ENCODE data around the gene UBASH3B.
A peak's percentile ranks its signal among the peaks of the same experiment; 100 is the strongest.
"Not testable (repeated sequence)": the region's sequence is repeated elsewhere in the genome, so short reads cannot be mapped to it uniquely, and the experiment has no call there.

UBASH3B gene

DNA sequence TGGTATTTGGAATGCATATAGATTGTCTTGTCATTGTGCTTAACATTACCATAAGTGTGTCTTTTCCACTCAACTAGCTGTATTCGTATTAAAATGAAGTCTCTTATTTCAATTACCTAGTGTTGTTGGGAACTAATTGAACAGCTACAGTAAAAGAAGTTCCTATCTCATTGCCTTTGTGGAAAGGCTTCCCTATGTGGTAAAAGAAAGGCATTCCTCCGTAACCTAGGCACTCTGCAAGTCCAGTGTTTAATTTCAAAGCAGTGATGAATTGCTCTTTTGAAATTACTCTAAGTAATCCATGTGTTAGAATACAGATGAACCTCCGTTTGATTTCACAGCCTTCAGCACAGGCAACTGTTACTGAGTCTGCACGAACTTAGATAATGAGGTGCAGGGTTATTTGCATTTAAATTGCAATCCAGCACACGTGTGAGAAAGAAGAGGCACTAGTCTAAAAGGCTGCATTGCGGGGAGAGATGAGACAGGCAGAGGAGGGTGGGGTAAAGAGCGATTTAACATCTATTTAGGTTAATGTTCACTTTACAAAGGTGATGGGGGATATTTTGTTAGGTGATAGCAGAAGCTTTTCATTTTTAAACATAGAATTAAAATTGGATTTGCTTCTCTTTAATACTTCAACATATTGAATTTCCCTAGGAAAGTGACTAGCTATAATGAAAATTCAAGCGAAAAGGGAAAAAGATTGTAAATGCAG, 157.8 kb downstream of the UBASH3B start:
- no peak for DNase-seq (ENCODE audit: low read depth)

DNA sequence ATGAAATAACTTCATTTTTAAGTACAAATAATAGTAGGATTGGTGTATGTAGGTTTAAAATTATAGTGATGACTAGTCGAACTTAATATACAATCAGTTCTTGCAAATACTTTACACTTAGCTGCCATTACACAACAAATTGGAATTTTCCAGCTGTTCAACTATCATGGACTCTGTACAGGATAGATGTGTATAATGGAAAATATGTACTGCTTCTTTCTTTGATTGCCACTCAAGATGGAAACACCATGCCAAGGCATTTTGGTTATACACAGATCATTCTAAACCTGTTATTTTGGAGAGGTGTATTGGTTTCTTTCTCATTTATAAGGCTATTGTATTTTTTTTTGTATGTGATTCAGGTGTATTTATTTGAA, 158.4 kb downstream of the UBASH3B start:
- DNase-seq (ENCODE audit: low read depth) = no peak

DNA sequence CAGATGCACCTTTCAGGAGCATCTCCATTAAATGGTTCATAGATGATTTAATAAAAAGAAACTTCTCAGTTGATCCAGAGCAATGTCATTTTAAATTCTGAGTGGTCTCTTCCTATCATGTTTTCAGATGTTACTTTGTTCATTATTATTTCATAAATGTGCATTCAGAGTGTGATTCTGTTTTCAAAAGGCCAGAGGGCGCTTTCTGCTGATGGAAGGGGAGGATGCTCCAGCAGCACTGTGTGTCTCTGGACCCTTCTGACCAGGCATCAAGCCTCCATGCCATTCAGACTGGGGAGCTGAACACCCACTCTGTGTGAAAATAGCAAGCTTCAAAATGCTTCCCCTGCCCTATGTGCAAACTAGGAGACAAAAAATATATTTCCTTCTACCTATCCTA, 158.9 kb downstream of the UBASH3B start:
- no peak for DNase-seq (ENCODE audit: low read depth)

DNA sequence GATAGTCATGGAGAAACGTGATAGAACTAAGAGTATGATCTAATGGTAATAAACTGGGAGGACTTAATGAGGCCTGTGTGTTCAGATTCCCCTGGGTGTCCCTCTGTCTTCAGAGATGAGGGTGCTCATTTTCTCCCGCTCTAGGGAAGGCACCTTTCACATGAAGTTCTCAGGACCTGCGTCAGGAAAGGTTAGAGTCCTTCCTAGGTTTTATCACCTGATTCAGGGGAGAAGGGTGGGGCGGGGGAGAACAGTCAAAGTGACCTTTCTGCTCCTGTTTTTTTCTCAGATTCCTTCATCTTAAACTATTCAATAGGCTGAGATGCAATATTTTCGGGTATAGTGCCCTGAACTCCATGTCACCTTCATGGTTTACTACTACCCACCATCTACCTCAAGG, 160.4 kb downstream of the UBASH3B start:
- DNase-seq (ENCODE audit: low read depth) = no peak

DNA sequence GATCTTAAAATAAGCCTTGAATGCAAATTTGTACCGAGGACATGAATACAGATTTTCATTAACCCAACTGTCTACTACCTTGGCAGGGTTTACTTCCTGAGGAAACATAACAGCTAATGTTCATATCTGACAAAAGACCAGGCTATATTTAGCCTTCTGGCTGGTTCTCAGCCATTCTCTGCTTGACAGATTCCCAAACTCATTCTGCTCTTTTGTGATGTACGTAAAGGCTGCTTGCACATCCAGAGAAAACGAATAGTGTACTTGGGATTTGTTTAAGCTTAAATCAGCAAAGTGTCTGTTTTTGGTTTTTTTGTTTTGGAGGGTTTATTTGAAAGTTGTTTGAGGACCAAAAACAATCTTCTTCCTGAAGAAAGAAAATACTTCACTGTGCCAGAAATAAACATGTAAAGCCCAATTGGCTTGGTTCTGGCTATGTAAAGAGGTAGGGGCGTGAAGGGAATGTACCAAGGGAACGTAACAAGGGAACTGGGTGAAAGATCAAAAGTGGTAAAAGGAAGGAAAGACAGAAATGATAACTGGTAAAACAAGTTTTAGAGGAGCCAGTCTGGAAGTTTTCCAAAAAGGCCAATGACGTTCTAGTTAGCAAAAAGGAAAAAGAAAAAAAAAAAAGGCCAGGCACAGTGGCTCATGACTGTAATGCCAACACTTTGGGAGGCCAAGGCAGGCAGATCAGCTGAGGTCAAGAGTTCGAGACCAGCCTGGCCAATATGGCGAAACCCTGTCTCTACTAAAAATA, 161.4 kb downstream of the UBASH3B start:
- DNase-seq (ENCODE audit: low read depth) = no peak

DNA sequence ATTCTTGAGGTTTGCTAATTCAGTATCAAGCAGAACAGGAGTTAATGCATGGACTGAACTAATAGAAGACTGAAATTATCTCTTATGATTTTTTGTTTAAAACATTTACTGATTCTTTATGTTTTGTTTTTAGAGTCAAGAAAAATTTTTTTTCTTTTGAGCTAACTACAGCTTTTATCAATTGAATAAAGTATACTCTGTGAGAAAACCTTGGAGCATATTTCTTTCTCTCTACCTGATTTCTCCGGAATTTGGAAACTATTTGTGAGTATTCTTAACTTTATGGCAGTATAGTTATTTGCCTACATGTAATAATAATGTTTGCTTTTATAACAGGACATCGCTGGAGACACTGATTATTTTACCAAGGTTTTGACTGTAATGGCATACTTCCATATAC, 164.6 kb downstream of the UBASH3B start:
- DNase-seq (ENCODE audit: low read depth) = no peak

DNA sequence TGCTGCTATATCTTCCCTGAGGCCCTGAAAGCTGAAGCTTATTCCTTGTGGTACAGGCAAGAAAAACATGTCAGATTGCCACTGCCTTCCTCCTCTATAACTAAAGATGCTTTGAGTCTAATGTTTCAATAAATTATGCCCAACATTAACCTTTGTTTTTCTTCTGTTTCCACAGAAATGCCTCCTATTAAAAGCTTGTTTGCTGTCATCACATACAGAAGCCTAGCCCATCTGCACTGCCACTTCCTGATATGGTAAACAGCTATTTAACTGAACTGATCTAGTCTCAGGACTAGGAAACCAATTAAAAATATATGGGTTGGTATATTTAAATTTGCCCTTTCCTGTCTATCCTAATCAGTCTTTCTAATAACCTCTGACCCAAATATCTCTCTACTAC, 165.6 kb downstream of the UBASH3B start:
- DNase-seq (ENCODE audit: low read depth) = no peak

DNA sequence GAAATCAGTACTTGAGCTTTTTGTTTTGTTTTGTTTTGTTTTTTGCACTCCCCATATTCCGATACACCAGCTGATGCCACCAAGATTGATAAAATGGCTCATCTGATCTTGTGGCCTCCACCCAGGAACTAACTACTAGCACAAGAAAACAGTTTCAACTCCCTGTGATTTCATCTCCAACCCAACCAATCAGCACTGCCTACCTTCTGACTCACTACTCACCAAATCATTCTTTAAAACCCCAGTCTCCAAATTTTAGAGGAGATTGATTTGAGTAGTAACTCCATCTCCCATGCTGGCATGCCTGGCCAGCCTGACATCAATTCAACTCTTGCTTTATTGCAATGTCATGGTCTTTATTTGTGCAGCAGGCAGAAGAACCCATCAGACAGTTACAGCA, 166.7 kb downstream of the UBASH3B start:
- no peak for DNase-seq (ENCODE audit: low read depth)

DNA sequence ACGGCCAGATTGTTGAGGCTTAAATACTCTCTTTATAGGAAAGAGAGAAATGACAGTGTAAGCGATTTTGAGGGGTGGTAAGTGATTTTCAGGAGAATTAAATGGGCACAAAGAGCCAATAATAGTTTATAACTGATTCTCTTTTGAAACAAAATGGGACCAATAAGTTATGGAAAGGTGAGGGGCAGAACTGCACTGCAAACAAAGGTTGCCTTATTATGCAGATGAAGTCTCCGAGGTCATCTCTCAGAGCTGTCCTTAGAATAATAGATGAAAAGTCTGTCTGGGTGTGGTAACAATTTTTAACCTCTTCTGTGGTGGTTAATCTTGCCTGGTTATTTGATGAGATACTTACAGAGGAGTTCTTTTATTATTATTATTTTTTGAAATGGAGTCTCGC, 168.0 kb downstream of the UBASH3B start:
- no peak for DNase-seq (ENCODE audit: low read depth)

DNA sequence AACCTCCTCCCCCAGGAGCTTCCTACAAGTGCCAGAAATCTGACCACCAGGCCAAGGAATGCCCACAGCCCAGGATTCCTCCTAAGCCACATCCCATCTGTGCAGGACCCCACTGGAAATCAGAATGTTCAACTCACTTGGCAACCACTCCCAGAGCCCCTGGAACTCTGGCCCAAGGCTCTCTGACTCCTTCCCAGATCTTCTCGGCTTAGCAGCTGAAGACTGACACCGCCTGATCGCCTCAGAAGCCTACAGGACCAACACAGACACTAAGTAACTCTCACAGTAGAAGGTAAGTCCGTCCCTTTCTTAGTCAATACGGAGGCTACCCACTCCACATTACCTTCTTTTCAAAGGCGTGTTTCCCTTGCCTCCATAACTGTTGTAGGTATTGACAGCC, 173.8 kb downstream of the UBASH3B start:
- DNase-seq (ENCODE audit: low read depth) = not testable (repeated sequence)

DNA sequence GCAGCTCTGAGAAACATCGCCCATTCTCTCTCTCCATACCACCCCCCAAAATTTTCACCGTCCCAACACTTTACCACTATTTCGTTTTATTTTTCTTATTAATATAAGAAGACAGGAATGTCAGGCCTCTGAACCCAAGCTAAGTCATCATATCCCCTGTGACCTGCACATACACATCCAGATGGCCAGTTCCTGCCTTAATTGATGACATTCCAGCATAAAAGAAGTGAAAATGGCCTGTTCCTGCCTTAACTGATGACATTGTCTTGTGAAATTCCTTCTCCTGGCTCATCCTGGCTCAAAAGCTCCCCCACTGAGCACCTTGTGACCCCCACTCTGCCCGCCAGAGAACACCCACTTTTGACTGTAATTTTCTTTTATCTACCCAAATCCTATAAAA, 176.8 kb downstream of the UBASH3B start:
- not testable (repeated sequence) for DNase-seq (ENCODE audit: low read depth)

DNA sequence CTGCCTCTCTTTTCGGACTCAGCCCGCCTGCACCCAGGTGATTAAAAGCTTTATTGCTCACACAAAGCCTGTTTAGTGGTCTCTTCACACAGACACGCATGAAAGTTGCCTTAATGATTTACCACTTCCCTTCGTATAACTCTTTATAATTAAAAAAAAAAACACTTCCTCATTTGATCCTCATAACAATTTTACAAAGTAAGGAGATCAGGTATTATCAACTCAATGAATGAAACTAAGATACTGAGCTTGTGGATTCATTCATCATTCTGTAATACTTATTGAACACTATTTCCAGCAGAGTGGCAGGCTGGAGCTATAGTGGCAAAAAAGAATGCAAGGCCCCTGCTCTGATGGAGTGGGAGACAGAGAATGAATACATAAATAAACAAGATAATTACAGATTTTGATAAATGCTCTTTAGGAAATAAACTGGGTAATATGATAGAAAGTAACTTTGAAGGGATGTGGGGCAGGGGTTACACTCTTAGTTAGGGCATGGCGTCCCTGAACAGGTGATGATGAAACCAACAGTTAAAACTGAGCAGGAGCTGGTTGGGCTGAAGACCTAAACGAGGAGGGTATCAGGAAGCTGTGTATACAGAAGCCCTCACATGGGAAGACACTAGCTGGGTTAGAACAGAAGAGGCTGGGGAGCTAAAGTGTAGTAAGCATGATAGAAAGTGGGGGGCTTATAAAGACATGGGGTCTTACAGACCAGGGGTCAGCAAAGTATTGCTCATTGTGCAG, 177.4 kb downstream of the UBASH3B start:
- DNase-seq (ENCODE audit: low read depth) = no peak

DNA sequence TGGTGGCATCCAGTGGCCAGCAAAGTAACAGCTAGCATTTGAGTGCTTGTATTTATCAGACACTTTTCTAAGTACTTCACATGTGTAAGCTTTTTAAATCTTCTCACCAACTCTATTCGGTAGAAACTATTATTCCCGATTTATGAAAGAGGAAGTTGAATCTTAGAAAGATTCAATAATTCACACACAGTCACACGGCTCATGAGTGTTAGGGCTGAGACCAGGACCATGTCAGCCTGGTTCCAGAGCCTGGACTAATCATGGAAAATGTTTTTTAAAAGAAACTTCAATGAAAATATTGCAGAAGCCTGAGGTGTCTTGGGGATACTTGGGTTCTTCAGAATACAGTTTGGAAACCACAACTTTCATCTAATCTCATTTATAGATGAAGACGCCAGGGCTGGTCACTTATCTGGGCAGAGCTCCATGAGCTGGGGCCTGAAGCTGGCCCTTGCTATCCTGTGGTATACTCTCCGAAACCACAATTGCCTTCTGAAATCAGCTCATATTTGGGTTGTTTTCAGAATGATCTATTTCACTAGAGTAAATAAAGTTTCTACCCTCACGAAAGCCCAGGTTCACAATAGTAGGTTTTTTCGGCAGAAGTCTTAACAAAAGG, 178.4 kb downstream of the UBASH3B start:
- DNase-seq (ENCODE audit: low read depth) = no peak

DNA sequence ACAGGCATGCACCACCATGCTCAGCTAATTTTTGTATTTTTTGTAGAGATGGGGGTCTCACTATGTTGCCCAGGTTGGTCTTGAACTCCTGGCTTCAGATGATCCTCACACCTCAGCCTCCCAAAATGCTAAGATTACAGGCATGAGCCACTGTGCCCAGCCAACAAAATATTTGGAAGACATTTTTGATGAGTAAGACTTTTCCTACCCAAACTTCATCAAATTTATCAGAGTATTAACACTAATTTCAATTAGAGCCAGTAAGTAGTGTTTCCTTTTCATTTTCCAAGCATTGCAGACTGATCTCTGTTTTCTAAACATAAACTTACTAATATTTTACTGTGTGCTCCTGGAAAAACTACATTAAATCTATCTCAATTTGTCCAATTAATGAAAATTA, 181.4 kb downstream of the UBASH3B start:
- DNase-seq (ENCODE audit: low read depth) = no peak

DNA sequence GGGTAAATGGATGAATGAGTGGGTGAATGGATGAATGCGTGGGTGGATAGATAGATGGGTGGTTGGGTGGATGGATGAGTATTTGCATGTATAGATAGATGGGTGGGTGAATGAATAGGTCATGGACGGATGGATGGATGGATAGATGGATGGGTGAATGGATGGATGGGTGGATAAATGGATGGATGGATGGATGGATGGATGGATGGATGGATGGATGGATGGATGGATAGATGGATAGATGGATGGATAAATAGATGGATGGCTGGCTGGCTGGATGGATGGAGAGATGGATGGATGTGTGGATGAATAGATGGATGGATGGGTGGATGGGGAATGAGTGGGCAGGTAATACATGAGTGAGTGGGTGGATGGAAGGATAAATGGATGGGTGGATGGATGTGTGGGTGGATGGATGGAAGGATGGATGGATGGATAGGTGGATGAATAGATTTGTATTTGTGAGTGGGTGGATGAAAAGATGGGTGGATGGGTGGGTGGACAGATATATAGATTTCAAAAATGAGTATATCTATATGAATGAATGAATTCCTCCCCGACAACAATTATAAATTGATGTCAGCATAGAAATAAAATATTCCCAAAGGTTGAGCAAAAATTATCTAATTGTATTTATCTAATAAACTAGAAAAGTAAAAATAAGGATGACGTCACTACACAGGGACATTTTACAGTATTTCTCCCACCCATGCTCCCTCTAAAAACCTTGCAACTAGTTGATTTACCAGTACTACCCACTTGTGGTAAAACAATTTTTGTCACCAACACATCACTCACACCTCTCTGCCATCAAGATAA, 182.2 kb downstream of the UBASH3B start:
- DNase-seq (ENCODE audit: low read depth) = no peak

DNA sequence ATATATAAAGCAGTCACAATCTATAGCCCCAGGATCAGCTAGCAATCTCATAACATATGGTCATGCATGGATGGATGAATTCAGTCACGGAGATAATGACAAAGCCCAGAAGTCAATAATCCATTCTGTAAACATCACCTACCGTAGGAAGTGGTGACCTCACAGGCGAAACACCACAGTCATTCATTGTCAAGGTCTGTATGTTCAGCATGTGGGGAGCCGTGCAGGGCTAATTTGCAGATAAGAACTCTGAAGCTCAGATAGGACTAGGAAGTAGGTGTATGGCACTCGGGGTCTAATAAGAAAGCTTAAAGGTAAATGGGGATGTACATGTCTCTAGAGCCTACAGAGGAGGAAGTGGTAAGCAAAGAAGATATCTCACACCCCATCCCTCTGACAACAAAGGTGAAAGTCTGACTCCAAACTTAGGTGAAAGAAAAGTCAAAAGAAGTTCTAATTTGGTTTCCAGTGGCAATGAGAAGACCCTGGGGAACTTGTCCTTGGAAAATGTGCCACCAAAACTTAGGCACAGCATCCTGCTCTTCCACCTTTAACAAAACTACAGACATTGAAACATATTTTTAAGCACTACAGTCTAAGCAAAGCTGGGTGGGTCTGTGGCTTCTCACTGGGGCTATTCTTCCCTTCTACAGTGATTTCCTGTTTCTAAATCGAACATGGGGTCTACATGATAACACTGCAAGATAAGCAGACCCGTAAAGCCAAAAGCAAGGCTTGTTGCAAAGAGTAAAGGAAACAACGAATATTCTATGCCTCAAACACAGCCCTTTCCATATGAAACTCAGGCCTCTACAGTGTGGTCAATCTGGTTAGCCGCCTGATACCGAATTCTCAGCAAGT, 188.0 kb downstream of the UBASH3B start:
- peak; percentile 11 for DNase-seq (ENCODE audit: low read depth)

DNA sequence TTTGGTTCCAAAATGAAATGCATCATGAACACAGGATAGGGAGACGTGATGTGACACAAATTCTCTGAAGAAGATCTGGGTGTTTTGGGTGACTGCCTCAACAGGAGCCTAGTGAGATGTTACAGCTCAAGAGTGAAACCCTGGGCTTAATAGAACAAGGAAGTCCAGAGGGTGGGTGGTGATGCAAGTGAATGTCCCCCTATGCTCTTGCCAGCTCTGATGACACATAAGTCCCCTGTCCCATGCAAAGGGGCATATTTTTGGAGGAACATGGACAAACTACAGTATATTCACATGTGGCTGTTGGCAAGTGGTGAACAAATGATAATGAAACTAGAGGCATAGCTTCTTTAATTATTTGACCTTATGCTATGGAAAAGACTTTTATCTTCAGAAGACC, 191.9 kb downstream of the UBASH3B start:
- no peak for DNase-seq (ENCODE audit: low read depth)

DNA sequence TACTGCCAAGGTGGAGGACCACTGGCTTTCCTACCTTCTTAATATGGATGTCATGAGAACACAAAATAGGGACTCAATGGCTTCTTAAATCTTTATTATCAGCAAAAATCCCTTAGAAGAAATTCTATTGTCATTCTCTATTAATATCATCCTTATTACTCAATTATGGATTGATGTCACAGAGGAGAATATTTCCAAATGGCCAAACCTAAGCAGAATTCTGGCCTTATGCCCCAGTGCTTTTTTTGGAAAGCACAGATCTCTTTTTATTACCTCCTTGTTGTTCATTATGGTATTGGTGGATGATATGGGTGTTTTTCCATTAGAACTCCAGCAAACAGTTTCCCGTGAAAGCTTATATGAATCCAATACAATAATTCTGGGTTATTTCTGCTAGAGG, 192.7 kb downstream of the UBASH3B start:
- DNase-seq (ENCODE audit: low read depth) = no peak

DNA sequence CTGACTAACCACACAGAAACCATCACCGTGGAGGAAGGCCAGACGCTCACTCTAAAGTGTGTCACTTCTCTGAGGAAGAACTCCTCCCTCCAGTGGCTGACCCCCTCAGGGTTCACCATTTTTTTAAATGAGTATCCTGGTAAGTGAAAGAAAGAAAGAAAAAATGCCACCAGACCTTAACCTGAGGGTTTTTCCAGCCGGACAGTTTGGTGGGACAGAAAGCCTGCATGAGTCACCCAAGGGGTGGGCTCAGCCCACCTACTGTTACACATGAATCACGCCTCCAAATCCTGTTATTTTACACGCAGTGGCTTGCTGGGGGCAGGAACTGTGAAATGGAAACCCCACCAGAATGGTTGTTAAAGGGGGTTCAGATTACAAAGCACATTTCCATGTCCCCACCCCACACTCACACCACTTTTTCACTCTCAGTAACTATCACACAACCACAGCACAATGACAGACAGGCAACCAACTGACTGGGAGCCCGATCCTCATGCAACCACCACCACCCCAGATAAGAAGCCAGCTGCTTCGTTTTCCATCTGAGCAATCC, 194.6 kb downstream of the UBASH3B start:
- no peak for DNase-seq (ENCODE audit: low read depth)

DNA sequence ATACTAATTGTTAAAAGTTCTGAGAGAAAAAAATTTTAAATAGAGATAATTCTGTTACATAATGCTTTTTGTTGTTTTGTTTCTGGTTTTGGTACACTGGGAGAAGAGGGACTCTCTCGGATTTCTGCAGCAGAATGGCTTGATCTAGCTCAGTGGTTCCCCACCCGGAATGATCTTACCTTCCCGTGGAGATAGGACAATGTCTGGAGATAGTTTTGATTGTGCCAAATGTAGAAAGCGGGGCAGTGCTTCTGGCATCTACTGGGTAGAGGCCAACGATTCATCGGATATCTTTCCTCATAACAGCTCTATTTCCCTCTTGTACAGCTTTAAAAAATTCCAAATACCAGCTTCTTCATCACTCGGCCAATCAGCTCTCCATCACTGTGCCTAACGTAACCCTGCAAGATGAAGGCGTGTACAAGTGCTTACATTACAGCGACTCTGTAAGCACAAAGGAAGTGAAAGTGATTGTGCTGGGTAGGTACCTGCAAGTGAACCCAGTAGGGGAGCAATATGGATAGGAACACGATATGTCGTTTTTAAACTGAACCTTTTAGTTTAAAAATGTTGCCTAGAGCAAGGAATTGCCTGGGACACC, 195.9 kb downstream of the UBASH3B start:
- DNase-seq (ENCODE audit: low read depth) = no peak

Data from activated T-helper 1 cell treated with Interleukin-2 at 50 U/mL for 16 hours (primary cell).